GM10248 (cell line): Measurements from ENCODE around the gene WSB2.

Experiments used
- CTCF ChIA-PET: fragments of 300-600 bp; sonication (Branson Sonifier 250); formaldehyde crosslinking; extraction: SDS; loops from one replicate; lab custom pipeline; 2021; ENCODE audit warnings: antibody characterized with exemption; lab: Yijun Ruan, JAX
- POLR2A ChIA-PET: fragments of 350-650 bp; sonication (Branson Sonifier 250); formaldehyde crosslinking; extraction: SDS; loops from one replicate; lab custom pipeline; 2020; ENCODE audit warnings: antibody characterized with exemption; lab: Yijun Ruan, JAX
- DNase-seq: peaks from one replicate; pipeline ENCODE4 v3.0.0; 2012; ENCODE audit errors: extremely low spot score
- TF ChIP-seq, protein P1 (sequence below): IDR thresholded peaks from 2 replicates; pipeline ENCODE4 v1.5.1; 2012; ENCODE audit warnings: mild to moderate bottlenecking, low read depth; ENCODE audit errors: extremely low read depth, missing control alignments, control extremely low read depth

Gene WSB2

DNA sequence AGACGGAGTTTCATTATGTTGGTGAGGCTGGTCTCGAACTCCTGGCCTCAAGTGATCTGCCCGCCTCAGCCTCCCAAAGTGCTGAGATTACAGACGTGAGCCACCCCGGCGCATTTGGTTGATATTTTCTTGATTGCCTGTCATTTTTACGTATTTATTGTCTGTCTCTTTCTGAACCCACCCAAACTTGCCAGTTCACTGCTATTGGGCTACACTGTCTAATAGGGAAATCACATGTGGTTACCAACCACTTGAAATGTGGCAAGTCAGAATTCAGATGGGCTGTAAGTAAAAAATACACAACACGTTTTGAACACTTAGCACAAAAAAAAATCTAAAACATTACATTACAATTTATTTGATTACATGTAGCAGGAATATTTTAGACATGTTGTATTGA lies 2.1 kb downstream of the WSB2 start:
- TF ChIP-seq, protein P1, sequence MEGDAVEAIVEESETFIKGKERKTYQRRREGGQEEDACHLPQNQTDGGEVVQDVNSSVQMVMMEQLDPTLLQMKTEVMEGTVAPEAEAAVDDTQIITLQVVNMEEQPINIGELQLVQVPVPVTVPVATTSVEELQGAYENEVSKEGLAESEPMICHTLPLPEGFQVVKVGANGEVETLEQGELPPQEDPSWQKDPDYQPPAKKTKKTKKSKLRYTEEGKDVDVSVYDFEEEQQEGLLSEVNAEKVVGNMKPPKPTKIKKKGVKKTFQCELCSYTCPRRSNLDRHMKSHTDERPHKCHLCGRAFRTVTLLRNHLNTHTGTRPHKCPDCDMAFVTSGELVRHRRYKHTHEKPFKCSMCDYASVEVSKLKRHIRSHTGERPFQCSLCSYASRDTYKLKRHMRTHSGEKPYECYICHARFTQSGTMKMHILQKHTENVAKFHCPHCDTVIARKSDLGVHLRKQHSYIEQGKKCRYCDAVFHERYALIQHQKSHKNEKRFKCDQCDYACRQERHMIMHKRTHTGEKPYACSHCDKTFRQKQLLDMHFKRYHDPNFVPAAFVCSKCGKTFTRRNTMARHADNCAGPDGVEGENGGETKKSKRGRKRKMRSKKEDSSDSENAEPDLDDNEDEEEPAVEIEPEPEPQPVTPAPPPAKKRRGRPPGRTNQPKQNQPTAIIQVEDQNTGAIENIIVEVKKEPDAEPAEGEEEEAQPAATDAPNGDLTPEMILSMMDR, result no peak
- CTCF ChIA-PET, result interaction anchor here (1.7 to 3.7 kb wide), 2 partner anchors 184 to 317 kb away, joined by 7 to 18 read pairs; partner anchors contain the start of gene SUDS3
- POLR2A ChIA-PET, result no interaction called here
- no peak for DNase-seq

DNA sequence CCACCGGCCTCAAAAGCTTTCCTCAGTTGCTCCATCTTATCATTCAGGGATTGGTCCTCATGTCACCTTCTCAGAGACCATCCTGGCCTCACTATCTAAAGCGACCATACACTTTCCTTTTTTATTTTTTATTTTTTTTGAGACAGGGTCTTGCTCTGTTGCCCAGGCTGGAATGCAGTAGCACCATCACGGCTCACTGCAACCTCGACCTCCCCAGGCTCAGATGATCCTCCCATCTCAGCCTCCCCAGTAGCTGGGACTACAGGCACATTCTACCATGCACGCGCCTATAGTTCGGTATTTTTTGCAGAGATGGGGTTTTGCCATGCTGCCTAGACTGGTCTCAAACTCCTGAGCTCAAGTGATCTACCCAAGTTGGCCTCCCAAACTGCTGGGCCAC lies 2.8 kb downstream of the WSB2 start:
- POLR2A ChIA-PET, result interaction anchor here (0.7 kb wide), 1 partner anchor 1972 kb away, joined by 4 read pairs; no protein-coding TSS in a partner anchor
- TF ChIP-seq, protein P1, result no peak
- no peak for DNase-seq
- CTCF ChIA-PET, result interaction anchor here (1.2 to 5.9 kb wide), 5 partner anchors 8 to 184 kb away, joined by 3 to 73 read pairs (median 22); no protein-coding TSS in a partner anchor

DNA sequence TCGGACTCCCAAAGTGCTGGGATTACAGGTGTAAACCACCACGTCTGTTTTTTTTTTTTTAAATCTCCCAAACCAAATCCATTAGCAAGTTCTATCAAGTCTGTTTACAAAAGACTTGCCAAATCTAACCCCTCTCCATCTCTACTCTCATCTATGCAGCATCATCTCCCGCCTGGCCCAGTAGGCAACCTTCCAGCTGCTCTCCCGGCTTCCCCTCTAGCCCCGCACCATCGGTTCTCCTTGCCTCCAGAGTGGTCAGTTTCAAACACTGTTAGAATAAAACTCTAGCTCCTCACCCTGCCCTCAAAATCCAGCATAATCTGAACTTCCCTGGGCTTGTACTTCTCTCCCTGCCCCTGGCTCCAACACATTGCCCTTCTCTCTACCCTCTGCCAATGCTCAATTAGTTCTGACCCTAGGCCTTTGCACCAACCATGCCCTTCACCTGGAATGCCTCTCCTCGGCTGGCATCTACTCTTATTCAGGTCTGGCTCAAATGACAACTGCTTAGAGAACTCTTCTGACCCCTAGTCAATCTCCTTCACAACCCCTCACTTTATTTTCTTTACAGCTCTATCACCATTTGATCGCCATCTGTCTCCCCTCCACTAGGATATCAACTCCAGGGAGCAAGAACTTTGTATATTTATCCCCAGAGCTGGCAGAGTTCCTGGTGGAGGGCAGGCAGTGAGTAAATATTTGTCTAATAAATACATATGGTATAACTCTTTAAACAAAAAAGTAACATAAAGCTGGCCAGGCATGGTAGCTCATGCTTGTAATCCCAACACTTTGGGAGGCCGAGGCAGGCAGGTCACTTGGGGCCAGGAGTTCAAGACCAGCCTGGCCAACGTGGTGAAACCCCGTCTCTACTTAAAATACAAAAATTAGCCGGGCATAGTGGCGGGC lies 4.9 kb downstream of the WSB2 start:
- TF ChIP-seq, protein P1, result no peak
- CTCF ChIA-PET, result interaction anchor here (0.9 to 5.9 kb wide), 19 partner anchors 10 to 320 kb away, joined by 3 to 73 read pairs (median 4); partner anchors contain the start of gene SUDS3
- POLR2A ChIA-PET, result interaction anchor here (0.6 kb wide), 2 partner anchors 96 to 320 kb away, joined by 3 read pairs; partner anchors contain the start of gene SUDS3
- no peak for DNase-seq

DNA sequence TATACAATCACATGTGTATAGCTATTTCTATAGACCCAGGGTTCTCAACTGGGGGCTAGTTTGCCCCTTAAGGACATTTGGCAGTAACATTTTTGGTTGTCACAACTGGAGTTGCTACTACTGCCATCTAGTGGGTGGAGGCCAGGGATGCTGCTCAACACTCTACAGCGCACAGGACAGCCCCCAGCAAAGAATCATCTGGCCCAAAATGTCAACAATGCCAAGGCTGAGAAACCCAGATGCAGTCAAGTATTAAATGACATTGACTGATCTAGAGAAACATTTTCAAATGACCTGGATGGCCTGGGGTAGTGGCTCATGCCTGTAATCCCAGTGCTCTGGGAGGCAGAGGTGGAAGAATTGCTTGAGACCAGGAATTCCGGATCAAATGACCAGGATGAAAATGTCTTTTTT lies 5.8 kb downstream of the WSB2 start:
- DNase-seq, result peak; percentile 49
- TF ChIP-seq, protein P1, result peak; percentile 68
- ChIA-PET POLR2A (no interaction called here), CTCF (interaction anchor here (0.6 to 5.9 kb wide), 15 partner anchors 10 to 217 kb away, joined by 3 to 73 read pairs (median 6); no protein-coding TSS in a partner anchor)

DNA sequence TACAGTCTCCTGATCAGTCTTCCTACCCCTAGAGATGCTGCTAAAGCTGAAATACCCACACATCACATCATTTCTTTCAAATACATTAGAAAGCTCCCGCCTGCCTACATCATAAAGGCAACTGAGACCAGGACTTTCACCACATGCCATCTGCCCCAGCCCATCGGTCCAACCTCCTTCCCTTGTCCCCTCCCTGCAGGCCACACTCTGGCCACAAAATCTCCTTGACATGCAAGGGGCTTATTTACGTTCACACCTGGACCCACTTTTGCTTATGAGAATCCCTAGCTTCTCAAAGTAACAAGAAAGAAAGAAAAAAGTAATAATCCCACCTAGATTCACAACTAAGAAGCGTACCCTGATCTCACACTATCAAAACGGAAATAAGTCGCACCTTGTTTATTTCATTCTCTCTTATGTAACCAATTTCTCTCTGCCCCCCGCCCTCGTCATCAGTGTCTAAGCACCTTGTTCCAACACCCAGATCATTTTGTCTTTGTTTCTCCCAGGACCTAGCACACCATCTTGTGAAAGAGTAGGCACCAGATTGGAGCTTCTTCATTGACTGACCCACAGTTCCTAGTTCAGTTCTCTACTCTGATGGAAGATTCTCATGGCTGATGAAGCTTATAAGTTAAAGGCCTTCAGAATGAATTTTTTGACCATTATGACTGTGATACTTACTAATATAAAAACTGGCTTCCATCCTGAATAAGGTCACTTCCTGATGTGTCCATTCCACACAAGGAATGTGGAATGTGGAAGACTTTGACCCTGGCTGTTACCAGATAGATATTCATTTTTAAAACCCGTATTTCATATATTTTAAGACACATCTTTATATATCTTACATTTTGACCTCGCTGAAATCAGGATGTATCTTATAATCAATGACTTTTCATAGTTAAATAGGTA lies 7.7 kb downstream of the WSB2 start:
- POLR2A ChIA-PET, result no interaction called here
- CTCF ChIA-PET, result interaction anchor here (1.5 to 5.9 kb wide), 3 partner anchors 9 to 178 kb away, joined by 7 to 73 read pairs (median 42); no protein-coding TSS in a partner anchor
- TF ChIP-seq, protein P1, result no peak
- no peak for DNase-seq
